K562 (cell line): Measurements from ENCODE around the gene SFXN5. TPM values are rescaled to one million over a fixed set of nuclear protein-coding genes. Genes with fewer than 3 reads are reported as not detected.

Experiments
- ATAC-seq: fragments of 200-7000 bp; cut with Tn5 transposase; 3 replicates; pipeline ENCODE4 v1.9.1; 2020; ENCODE audit warnings: moderate library complexity
- BruUV-seq: library from RNA; stranded (reverse); fragments of 400-500 nt; replicated peaks from 2 replicates; lab custom pipeline; 2021; lab: Mats Ljungman, UMichigan
- CTCF ChIA-PET: fragments of 300-600 bp; formaldehyde crosslinking; extraction: SDS; loops from one replicate; lab custom pipeline; 2021; ENCODE audit warnings: low intra/inter-chr PET ratio; lab: Yijun Ruan, JAX
- POLR2A ChIA-PET: fragments of 300-600, 350-650 bp; sonication (Branson Sonifier 250); formaldehyde crosslinking; extraction: SDS; loops from one replicate; lab custom pipeline; 2021; ENCODE audit warnings: antibody characterized with exemption, inconsistent platforms; lab: Yijun Ruan, JAX
- DNase-seq, 4 experiments: peaks; one replicate each; pipeline versions ENCODE4 v3.0.0 to v3.0.0-alpha.2; 2011 to 2018; ENCODE audit warnings: low spot score in 3 of 4, mixed read lengths in 3 of 4; ENCODE audit errors: extremely low read depth in 1 of 4
- FAIRE-seq: peaks from 2 replicates; lab custom pipeline; 2011; peaks lifted over from hg19 to GRCh38; lab: Jason Lieb, UNC
- H2AFZ ChIP-seq: 2 replicates; pipeline ENCODE4 v1.6.0; 2011; ENCODE audit warnings: low read depth, low read length, control low read depth, inconsistent platforms
- H3K27ac ChIP-seq: fragments of 200-600 bp; 3 replicates; pipeline ENCODE4 v1.8.0; 2011; ENCODE audit warnings: low read depth, mild to moderate bottlenecking, control low read depth, inconsistent platforms, low read length, moderate library complexity, mixed read lengths; ENCODE audit errors: extremely low read depth
- H3K27me3 ChIP-seq, 2 experiments: fragments of 300-600 bp in 1 of 2; 2 replicates in 1 of 2; 3 replicates in 1 of 2; pipeline versions ENCODE4 v1.6.0 to v1.8.0; 2011; ENCODE audit warnings: inconsistent platforms in 2 of 2, low read length in 2 of 2, mild to moderate bottlenecking in 1 of 2, mixed read lengths in 1 of 2, moderate library complexity in 1 of 2; ENCODE audit not compliant: control insufficient read depth in 2 of 2, insufficient read depth in 2 of 2
- H3K36me3 ChIP-seq: fragments of 300-600 bp; 3 replicates; pipeline ENCODE4 v1.8.0; 2011; ENCODE audit warnings: mild to moderate bottlenecking, low read length, inconsistent platforms; ENCODE audit not compliant: control insufficient read depth, insufficient read depth
- H3K4me1 ChIP-seq, 2 experiments: fragments of 200-600 bp in 1 of 2; replicated peaks in 1 of 2; 2 replicates in 1 of 2; 3 replicates in 1 of 2; pipeline versions ENCODE4 v1.5.1 to v1.8.0; 2011; ENCODE audit warnings: inconsistent platforms in 2 of 2, low read length in 2 of 2, mild to moderate bottlenecking in 1 of 2, mixed read lengths in 1 of 2, moderate library complexity in 1 of 2; ENCODE audit not compliant: control insufficient read depth in 2 of 2, insufficient read depth in 2 of 2
- H3K4me2 ChIP-seq: 2 replicates; pipeline ENCODE4 v1.6.1; 2011; ENCODE audit warnings: low read length, control low read depth, inconsistent platforms, mixed read lengths; ENCODE audit not compliant: insufficient read depth
- H3K4me3 ChIP-seq: fragments of 200-600 bp; sonication (generic), shearing (Covaris generic); 2 replicates; pipeline ENCODE4 v1.5.1; 2016; ENCODE audit warnings: control low read depth, inconsistent platforms
- H3K79me2 ChIP-seq: fragments of 200-600 bp; 3 replicates; pipeline ENCODE4 v1.8.0; 2011; ENCODE audit warnings: low read length, inconsistent platforms; ENCODE audit not compliant: control insufficient read depth, insufficient read depth
- H3K9ac ChIP-seq, 2 experiments: 2 replicates each; pipeline versions ENCODE4 v1.6.0 to v1.6.1; 2011; ENCODE audit warnings: low read depth in 2 of 2, low read length in 2 of 2, control low read depth in 1 of 2, inconsistent platforms in 1 of 2, mild to moderate bottlenecking in 1 of 2, mixed read lengths in 1 of 2; ENCODE audit not compliant: insufficient read depth in 1 of 2
- H3K9me1 ChIP-seq: one replicate; pipeline ENCODE4 v1.6.0; 2011; ENCODE audit warnings: inconsistent platforms, mild to moderate bottlenecking, low read length, moderate library complexity; ENCODE audit not compliant: control insufficient read depth, insufficient read depth
- H3K9me3 ChIP-seq: replicated peaks from 2 replicates; pipeline ENCODE4 v1.5.1; 2011; ENCODE audit warnings: low read depth, low read length, inconsistent platforms; ENCODE audit not compliant: control insufficient read depth, insufficient read depth
- H4K20me1 ChIP-seq: replicated peaks from 2 replicates; pipeline ENCODE4 v1.6.1; 2011; ENCODE audit warnings: low read length, inconsistent platforms, mixed read lengths; ENCODE audit not compliant: control insufficient read depth, insufficient read depth
- RFX1 ChIP-seq: fragments of 450-650 bp; IDR thresholded peaks from 2 replicates; pipeline ENCODE4 v1.6.1; 2016; ENCODE audit warnings: mild to moderate bottlenecking, moderate library complexity
- ZBTB1 ChIP-seq: sonication (generic); formaldehyde crosslinking; IDR thresholded peaks from 2 replicates; pipeline ENCODE4 v1.8.1; 2023; ENCODE audit warnings: missing genetic modification reagents, low read depth, mild to moderate bottlenecking, borderline replicate concordance
- ZMIZ1 ChIP-seq, 2 experiments: fragments of 150-350 bp in 1 of 2; IDR thresholded peaks; 2 replicates each; pipeline ENCODE4 v1.6.1; 2012 to 2016; ENCODE audit warnings: low read depth in 2 of 2, low read length in 2 of 2, mild to moderate bottlenecking in 1 of 2, moderate library complexity in 1 of 2
- ZNF121 ChIP-seq: sonication (generic); formaldehyde crosslinking; conservative IDR thresholded peaks from 2 replicates; pipeline ENCODE4 v1.8.0; 2022; ENCODE audit warnings: missing genetic modification reagents
- WGBS: fragments of 100-300 bp; shearing (Covaris generic); methylation state at CpG from one replicate; pipeline ENCODE4 v1.1.6; 2016; ENCODE audit warnings: low coverage, mixed read lengths; ENCODE audit not compliant: insufficient coverage; ENCODE audit errors: missing lambda C conversion rate; 5-methylcytosine and 5-hydroxymethylcytosine counted together
- in situ Hi-C: fragments of 300-500 bp; cut with MboI; formaldehyde crosslinking; loops from 4 replicates; pipeline ENCODE4 v1.15.0; 2018; ENCODE audit warnings: inconsistent platforms, mixed read lengths
- intact Hi-C: fragments of 100-400 bp; cut with micrococcal nuclease; formaldehyde crosslinking; loops from 2 replicates; pipeline ENCODE4 v1.14.2; 2022
- polyA plus RNA-seq, 8 experiments: library from polyadenylated mRNA; depleted of rRNA in 4 of 8; stranded (reverse) in 5 of 8; unstranded in 3 of 8; fragments of >200 nt; fragmentation: Nextera tagmentation in 2 of 8; fragmentation: Illumina TruSeq in 1 of 8; extraction: Ambion mirVana in 2 of 8; extraction: Trizol in 1 of 8; gene quantifications; 2 replicates each; pipeline versions ENCODE4 v1.2.1 to v1.2.3, GENCODE V29; 2011 to 2014; ENCODE audit warnings: inconsistent platforms in 1 of 8, missing spikeins in 1 of 8
- total RNA-seq, 7 experiments: library from RNA; depleted of rRNA in 6 of 7; stranded (reverse); fragments of >200 nt in 6 of 7; fragmentation: Illumina TruSeq in 2 of 7; extraction: Trizol in 2 of 7; gene quantifications; 2 replicates each; pipeline versions ENCODE4 v1.2.1 to v1.2.3, GENCODE V29; 2011 to 2021; ENCODE audit warnings: low replicate concordance in 1 of 7

SFXN5 gene
- total and polyA plus RNA-seq, 9 of the 15 experiments (the other 6 are each of a cell fraction or from before 2014, with no cell fraction given): 8.3 to 22.6 (median 16.0) TPM

GRCh38 chr2:73032702-73033097 is 38.8 kb downstream of the SFXN5 start:
- no peak overlapping the region for H3K4me3 ChIP-seq
- no peak overlapping the region for H3K4me2 ChIP-seq
- FAIRE-seq (no peak), ATAC-seq (no peak), DNase-seq (no peak)
- H3K4me1 ChIP-seq: peaks cover 12 to 14% of the 10 kb centered on the region in 2 experiments; a peak in 4 of 5 replicates
- no peaks in the 10 kb centered on the region for H3K9me1 ChIP-seq
- H3K9me3 ChIP-seq: no peaks in the 10 kb centered on the region
- H2AFZ ChIP-seq: no peak overlapping the region
- WGBS: 89% methylated on average over 5 of the region's 5 CpGs
- H3K79me2 ChIP-seq: no peaks in the 10 kb centered on the region
- H3K36me3 ChIP-seq: peaks cover 12% of the 10 kb centered on the region; the same call in 1 of the 3 replicates
- no TSS peak for BruUV-seq
- intact Hi-C loops (no loop called here), in situ Hi-C loops (no loop called here)
- H4K20me1 ChIP-seq: no peaks in the 10 kb centered on the region; the same call in 1 of the 2 replicates
- POLR2A ChIA-PET: interaction anchor here (0.6 kb wide), 1 partner anchor 15 kb away, joined by 3 read pairs; no protein-coding TSS in a partner anchor
- CTCF ChIA-PET: no interaction called here
- TF ChIP-seq RFX1: peak; percentile 73
- no peak for TF ChIP-seq ZBTB1 (CRISPR knock-in tag)
- no peak for TF ChIP-seq ZMIZ1 (IDR thresholded peaks at IDR 0.05; ENCODE audit: low read depth in 2 of 2, low read length in 2 of 2)
- TF ChIP-seq ZNF121 (CRISPR knock-in tag): no peak
- H3K9ac ChIP-seq: no peak overlapping the region
- H3K27ac ChIP-seq: no peak overlapping the region
- no peaks in the 10 kb centered on the region for H3K27me3 ChIP-seq
